Measurements from ENCODE around the gene NCAM2.
"Not testable (repeated sequence)": the region's sequence is repeated elsewhere in the genome, so short reads cannot be mapped to it uniquely, and the experiment has no call there.

The NCAM2 gene

DNA sequence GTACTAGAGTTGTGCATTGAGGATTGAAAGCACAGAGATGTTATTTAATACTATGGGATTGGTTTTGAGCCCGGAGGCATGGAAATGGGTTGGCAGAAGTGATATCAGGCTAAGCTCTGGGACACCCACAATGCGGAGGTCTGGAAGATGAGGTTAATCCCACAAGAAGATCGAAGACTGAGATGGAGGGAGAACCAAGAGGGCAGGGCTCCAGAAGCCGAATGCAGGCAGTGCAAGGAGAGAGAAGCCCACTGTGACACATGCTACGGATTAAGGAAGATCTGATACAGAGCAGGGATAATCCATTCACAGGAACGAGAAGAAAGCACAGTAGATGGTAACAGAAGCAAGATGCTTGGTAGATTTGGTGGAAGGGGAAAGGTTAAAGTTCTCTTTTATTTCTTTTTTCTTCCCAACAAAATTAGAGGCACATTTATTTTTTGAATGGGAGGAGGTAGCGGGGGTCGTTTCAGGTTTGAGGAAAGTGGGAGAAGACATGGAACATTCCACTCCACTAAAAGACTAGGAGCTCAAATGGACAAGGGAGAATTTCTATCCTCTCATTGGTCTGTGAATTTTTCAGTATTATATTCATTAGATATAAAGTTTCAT lies 113.2 kb downstream of the NCAM2 start:
- no peak for DNase-seq

DNA sequence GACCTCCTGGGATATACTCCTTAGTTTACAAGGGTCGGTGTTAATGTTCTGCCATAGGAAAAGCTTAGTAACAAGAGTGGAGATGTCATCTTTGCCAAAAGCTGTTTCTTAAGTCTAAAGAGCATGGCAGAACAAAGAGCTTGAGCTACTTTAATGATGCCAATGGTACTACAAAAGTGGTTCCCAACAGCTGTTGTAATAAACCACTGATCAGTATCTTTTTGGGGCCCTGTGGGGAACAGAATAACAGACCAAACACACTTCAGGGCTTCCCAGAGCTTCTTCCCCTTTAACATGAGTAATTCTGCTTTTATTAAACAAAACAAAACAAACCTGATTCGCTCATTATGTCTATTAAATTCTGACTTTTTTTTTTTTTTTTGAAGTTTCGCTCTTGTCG lies 116.3 kb downstream of the NCAM2 start:
- no peak for DNase-seq

DNA sequence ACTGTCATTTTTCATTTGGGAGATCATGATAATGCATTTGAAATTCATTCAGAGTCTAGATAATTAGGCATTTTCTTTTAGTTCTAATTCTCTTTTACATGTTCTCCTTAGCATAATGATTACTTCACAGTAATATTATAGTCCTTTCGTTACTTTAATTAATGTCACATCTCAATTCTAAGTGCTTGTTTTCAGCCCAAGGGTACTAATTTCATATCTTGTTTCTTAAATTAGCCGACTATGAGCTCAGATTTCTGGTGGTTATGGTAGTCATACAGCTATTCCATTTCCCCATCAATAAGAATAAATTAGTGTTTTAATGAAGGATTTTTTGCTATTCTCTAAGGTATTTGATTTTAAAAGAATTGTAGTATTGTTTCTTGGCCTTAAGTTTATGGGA lies 120.9 kb downstream of the NCAM2 start:
- DNase-seq = no peak

DNA sequence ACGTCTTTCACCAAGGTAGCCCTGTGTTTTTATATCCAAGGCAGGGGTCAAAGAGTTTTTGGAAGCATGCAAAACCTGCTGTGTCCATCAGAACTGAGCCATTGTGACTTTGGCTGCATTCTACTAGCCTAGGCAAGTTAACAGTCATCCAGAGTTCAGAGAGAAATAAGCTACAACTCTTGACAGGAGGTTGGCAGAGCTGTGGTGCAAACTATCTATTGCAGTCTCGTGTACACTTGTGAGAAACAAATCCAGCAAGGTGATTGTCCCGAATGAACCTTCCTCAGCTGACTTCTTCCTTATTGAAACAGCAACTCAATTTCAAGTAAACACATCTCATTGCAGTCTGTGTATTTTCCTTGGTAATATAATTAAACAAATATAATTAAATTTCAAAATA lies 124.5 kb downstream of the NCAM2 start:
- no peak for DNase-seq

DNA sequence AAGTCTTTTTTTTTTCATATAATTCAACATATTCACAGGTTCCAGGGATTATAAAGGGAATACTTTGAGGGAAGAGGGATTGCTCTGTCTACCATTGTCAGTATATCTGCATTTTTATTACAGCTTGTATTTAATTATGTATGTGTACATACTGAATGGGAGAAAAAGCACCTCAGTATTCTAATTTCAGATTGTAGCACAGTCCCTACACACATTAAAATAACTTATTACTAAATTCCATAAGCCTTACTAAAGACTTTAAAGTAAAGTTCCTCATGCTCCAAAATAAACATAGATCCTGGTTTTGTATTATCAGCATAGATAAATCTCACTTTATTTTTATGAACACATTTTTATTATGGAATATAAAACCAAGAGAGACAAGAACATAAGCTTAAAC lies 134.2 kb downstream of the NCAM2 start:
- DNase-seq = no peak

DNA sequence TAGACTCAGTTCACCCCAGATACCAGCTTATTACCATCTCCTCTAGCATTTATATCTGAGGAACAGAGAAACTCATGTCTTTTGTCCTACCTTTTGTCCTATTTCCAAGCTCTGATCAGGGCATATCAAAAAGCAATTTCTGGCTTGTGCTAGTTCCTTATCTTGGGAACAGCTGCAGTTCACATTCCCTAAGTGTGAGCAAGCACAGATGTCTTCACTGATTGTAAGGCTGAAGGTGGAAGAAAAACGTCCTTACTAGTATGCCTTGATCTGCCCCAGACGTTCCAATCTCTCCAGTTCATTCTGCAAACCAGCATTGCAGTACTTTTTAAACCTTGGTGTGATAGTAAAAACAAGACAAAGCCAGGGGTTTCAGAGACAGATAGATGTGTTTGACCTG lies 139.8 kb downstream of the NCAM2 start:
- no peak for DNase-seq

DNA sequence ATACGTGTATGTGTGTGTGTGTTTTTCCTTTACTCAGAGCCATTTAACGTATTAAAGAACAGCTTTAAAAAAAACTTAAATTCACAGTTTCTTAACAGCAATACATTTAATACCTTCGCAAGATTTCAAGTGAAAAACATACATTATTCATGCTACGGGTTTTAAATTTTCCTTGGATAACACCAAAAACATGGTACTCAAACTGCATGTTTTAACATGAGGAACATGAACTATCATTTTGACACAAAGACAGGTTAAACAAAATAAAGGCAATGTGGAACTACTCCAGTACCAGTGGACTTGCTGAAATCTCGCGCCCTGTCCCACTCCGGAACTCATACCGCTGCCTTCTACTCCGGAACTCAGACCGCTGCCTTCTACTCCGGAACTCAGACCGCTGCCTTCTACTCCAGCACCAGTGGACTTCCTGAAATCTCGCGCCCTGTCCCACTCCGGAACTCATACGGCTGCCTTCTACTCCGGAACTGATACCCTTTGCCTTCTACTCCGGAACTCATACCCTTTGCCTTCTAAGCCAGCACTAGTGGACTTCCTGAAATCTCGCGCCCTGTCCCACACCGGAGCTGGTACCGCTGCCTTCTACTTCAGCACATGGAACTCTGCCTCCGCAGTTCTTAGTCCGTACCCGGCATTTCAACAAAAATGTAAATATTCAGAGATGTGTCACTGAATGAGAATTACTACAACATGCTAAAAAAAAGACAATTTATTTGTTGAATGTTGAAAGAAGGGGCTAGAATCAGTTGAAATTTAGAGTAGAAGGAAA lies 148.6 kb downstream of the NCAM2 start:
- no peak for DNase-seq

DNA sequence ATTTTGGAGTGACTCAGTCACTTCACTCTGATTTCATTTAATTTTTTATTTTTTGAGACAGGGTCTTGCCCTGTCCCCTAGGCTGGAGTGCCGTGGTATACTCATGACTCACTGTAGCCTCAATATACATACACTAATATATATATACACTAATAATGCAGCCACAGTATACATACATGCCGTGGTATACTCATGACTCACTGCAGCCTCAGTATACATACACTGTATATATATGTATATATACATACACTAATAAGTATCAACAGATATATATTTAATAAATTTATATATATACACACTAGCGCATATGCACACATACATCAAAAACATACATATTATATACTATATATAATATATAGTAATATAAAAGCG lies 149.2 kb downstream of the NCAM2 start:
- DNase-seq = no peak

DNA sequence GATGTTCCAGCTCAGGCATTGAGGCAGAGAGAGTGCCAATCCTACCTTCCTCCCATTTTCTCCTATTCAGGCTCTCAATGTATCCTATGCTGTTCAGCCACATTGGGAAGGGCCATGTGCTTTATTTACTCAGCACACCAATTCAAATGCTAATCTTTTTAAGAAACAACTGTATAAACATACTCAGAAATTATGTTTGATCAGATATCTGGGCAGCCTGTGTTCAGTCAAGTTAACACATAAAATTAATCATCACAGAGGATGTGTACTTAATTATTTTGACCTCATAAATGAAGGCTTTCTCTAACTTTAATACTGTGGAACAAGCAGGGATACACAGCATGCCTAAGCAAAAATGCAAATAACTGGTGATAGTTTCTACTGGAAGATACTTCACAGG lies 149.8 kb downstream of the NCAM2 start:
- no peak for DNase-seq

DNA sequence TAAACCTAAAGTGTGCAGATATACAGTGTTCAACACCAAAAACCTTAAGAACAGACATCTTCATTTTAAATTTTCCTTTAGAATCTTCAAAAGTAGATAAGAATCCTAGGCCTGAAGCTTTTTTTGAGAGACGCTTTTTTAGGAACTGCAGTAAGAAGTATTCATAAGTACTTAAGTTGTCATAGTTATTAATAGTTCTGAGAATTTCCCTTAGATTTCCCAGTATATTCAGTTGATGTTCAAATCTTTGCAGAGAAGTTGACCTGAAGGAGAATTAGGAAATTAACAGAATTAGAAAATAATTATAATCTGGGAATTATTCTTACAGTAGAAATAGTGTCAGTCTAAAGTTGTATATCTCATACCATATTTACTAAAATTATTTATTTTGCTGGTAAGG lies 150.3 kb downstream of the NCAM2 start:
- no peak for DNase-seq

DNA sequence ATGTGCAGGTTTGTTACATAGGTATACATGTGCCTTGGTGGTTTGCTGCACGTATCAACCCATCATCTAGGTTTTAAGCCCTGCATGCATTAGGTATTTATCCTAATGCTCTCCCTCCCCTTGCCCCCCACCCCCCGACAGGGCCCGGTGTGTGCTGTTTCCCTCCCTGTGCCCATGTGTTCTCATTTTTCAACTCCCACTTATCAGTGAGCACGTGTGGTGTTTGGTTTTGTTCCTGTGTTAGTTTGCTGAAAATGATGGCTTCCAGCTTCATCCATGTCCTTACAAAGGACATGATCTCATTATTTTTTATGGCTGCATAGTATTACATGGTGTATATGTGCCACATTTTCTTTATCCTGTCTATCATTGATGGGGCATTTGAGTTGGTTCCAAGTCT lies 151.2 kb downstream of the NCAM2 start:
- DNase-seq = not testable (repeated sequence)

DNA sequence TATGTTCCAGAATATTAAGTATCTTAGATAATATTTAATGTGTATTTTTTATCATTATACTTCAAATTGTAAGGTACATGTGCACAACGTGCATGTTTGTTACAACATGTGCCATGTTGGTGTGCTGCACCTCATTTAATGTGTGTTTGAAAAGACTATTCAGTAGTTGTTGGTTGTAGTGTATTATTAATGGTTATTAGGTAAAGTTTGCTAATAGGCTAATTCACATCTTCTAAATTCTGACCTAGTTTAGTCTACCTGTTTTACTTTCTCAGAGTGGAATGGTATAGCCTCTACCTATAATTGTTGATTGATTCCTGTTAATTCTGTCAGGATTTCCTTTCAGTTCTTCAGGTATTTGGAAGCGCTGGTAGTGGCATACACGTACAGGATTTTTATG lies 153.0 kb downstream of the NCAM2 start:
- DNase-seq = no peak

DNA sequence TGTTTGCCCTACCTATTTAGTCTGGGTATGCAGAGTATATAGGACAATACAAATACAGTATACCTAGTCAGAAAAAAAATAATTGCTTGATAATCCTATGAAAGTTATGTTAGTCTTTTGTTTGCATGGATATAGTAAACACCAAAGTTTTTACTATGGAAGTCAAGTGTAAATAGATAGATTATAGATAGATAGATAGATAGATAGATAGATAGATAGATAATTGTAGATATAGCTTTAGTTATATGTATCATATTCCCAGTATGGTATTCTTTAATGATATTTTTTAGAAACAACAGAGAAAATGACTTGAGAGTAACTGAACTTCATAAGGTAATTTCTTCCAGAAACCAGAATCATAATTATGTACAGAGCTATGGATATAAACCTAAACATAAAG lies 158.2 kb downstream of the NCAM2 start:
- DNase-seq = no peak

DNA sequence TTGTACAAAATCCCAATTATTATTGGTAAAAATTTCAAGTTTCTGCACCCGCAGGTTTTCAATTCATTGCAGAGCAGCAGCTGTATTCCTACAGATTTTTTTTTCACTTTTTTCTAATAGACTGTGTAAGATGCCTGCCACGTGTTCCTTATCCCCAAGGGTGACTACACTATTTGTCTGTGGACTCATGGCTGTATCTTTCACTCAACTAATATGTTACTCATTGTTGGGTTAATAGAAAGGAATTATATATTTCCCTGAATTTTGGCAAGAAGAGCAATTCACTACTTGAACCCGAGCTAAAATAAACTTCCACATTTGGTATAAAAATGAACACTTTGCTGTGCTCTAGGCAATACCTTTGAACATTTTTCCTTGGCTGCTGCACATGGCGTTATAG lies 158.7 kb downstream of the NCAM2 start:
- no peak for DNase-seq

DNA sequence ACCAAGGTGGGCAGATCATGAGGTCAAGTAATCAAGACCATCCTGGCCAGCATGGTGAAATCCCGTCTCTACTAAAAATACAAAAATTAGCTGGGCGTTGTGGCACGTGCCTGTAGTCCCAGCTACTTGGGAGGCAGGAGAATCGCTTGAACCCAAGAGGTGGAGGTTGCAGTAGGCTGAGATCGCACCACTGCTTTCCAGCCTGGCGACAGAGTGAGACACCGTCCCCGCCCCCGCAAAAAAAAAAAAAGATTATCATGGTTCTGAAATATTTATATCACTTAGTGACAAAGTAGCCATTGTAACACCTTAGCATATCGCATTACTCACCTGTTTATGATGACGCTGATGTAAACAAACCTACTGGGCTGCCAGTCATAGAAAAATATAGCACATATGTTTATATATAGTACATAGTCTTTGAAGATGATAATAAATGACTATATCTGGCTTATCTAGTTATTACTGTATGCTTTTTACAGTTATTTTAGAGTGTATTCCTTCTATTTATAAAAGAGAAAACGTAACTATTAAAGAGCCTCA lies 160.2 kb downstream of the NCAM2 start:
- no peak for DNase-seq

DNA sequence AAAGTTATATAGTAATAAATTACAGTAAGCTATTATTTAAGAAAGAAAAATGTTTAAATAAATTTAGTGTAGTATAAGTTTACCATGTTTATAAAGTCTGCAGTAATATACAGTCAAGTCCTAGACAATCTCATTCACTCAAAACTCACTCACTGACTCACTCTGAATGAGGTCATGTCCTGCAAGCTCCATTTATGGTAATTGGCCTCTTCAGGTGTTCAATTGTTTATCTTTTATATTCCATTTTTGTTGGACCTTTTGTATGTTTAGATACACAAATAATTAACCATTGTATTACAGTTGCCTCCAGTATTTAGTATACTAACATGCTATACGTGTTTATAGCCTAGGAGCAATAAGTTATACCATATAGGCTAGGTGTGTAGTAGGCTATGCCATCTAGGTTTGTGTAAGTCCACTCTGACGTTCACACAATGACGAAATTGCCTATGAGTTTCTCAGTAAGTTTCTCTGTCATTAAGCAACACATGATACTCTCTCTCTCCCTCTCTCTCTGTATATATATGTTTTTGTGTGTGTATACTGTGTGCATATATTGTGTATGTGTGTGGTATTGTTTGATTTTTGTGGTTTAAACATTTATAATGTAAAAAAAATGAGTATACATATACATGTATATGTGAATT lies 161.2 kb downstream of the NCAM2 start:
- DNase-seq = no peak

DNA sequence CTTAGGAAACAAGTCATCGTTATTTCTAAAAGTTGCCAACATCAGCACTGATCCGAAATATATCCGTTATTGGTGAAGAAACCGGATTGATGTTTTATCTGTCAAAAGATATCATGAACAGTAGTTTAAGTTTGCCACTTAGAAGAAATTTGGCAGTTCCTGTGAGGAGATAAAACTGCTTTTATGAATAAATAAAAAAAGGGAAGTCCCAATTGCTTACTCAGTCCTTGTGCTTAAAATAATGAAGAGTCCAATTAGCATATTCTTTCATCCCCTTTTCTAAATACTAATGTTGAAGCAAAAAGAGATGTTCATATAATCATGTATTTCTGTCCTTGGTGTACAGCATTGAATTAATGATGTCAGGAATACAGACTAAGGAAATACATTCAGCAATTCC lies 164.6 kb downstream of the NCAM2 start:
- DNase-seq = no peak

DNA sequence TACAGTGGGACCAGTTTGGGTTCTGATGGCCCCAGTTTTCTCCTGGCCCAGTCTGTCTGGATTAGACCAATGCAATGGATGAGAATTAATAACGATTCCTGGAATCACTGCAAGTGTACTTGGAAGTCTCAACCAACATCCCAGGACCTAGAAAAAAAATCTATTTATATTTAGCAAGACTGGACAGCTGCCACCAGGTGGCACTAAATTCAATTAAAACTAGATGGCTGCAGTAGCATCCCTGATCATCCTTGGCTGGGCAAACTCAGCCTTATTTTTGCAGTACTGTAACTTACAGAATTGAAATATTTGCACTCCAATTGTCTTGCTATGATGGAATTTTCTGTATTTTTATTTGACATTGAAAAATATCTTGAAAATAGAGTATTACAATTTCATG lies 165.7 kb downstream of the NCAM2 start:
- DNase-seq = peak; percentile 2

DNA sequence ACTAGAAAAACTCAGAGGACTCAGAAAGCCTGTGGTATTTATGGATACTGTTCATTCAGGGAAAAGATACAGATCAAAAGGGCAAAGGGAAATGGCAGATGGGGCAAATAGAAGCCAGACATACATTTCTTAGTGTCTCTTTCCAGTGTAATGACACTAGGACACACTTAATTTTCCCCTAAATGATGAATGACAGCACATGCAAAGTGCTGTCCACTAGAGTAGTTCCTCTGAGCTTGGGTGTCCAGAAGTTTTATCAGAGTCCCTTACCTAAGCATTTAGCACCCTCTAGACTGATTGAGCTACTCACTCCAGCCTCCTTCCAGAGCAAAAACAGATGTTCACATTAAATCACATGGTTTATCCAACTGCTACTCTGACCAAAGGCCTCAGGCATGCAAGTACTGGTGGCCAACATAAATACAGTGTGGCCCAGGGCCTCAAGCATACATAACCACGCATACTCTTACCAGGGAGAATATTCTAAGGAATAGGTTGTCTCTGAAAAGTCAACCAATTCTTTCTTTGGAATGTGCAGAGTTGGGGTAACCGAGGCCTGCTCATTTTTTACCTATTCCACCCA lies 166.9 kb downstream of the NCAM2 start:
- DNase-seq = no peak

DNA sequence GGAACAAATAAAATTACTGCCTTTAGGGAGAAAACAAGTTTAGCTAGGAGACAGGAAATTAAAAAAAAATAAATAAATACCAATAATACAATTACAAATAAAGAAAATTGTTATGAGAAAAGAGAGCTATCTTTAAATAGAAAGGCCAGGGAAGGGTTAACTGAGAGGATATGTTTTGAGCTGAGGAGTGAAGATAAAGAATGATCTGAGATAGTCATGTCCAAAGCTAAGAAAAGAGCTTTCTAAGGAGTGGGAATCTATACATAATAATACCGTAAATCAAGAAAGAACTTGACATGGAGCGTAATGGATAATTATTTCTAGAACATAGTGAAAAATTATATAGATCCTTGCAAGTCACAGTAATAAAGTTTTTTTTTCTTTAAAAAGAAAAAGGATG lies 176.5 kb downstream of the NCAM2 start:
- DNase-seq = no peak

DNA sequence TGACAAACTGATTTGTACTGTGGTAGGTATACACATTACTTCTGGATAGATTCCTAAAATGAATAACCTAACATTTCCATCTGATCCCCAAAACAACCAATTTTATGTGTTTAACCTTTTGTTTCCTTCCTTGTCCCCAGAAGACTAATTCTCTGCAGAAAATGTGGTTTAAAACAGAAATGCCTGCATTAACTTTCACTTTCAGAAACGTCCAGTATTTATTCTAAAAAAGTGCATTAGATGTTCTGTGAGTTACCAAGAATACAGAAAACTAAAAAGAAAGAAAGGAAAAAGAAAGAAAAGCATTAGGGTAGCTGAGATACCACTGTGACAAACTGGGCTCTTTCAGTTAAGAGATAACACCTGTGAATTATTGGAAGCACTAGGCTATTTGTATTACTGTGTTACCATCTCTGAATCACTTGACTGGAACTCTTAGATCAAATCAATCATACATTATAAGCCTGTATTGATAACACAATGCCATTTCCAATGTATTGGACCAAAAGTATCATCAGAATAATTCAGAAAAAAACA lies 177.7 kb downstream of the NCAM2 start:
- DNase-seq = no peak

DNA sequence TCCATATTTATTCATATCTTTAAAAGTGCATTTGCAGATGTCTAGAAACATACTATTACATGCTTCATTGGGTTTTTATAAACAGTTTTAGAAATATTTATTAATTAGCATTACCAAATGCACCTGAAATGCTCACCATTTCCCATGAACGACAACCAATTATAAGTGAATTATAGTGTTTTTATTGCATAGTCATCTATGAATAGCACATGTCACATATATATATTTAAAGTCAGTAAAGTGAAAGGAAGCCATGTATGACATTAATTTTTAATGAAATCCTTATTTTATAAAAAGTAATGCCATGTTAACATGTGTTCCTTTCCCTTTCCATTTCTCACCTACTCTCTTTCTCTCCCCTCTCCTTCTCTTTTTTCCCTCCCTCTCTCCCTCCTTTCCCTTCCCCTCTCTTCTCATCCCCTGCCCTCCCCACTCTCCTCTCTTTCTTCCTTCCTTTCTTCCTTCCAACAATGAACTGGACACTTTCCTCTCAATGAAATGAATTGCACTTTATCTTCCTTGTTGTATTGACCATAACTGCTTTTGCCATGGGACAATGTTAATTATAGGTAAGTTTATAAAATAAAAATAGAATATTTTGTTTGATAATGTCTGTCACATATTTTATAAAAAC lies 179.3 kb downstream of the NCAM2 start:
- DNase-seq = no peak

Measured in effector CD8-positive, alpha-beta T cell (primary cell).